GM19193 (cell line): Measurements from ENCODE around the gene FPGT.

Experiments
- POLR2A ChIP-seq: IDR thresholded peaks from 4 replicates; pipeline ENCODE4 v1.6.1; 2011; ENCODE audit not compliant: insufficient read depth, insufficient read length; ENCODE audit errors: extremely low read depth

Gene FPGT

GRCh38 chr1:74197657-74198552, at the start of gene FPGT, which contains the start of gene LRRIQ3:
TSS of gene FPGT (plus strand) at chr1:74198242. CDS start at chr1:74198279, 37 bp downstream.
TSS of gene LRRIQ3 (minus strand) at chr1:74198176. CDS start at chr1:74183684, 14,492 bp downstream.
- TF ChIP-seq POLR2A: peak; percentile 80

GRCh38 chr1:74160046-74160445, 38.0 kb upstream of the FPGT start:
- TF ChIP-seq POLR2A: no peak

GRCh38 chr1:74161497-74161896, 36.5 kb upstream of the FPGT start:
- TF ChIP-seq POLR2A: no peak

- TF ChIP-seq POLR2A: no peak
These were observed 35.7 kb upstream of the FPGT start for GRCh38 chr1:74162333-74162732.

- no peak for TF ChIP-seq POLR2A
These were observed 17.6 kb upstream of the FPGT start for GRCh38 chr1:74180490-74180889.

GRCh38 chr1:74193908-74194307, 4.1 kb upstream of the FPGT start:
- TF ChIP-seq POLR2A: no peak

- TF ChIP-seq POLR2A: no peak
These were observed 2.7 kb upstream of the FPGT start for GRCh38 chr1:74195339-74195738.

GRCh38 chr1:74197255-74197654, 787 bp upstream of the FPGT start:
- no peak for TF ChIP-seq POLR2A

- TF ChIP-seq POLR2A: no peak
These were observed 1.5 kb downstream of the FPGT start for GRCh38 chr1:74199504-74199903.

GRCh38 chr1:74205266-74205665, 7.2 kb downstream of the FPGT start:
- TF ChIP-seq POLR2A: no peak

GRCh38 chr1:74215229-74215628, 17.2 kb downstream of the FPGT start:
- no peak for TF ChIP-seq POLR2A

GRCh38 chr1:74222701-74223100, 24.7 kb downstream of the FPGT start:
- no peak for TF ChIP-seq POLR2A

- no peak for TF ChIP-seq POLR2A
These were observed 25.4 kb downstream of the FPGT start for GRCh38 chr1:74223453-74223852.

GRCh38 chr1:74235153-74235552, 37.1 kb downstream of the FPGT start, which contains the start of gene TNNI3K:
TSS of gene TNNI3K (plus strand) at chr1:74235387. CDS start at chr1:74235452, 65 bp downstream.
- TF ChIP-seq POLR2A: no peak

GRCh38 chr1:74236440-74236839, 38.4 kb downstream of the FPGT start:
- TF ChIP-seq POLR2A: no peak

- TF ChIP-seq POLR2A: no peak
These were observed 39.0 kb downstream of the FPGT start for GRCh38 chr1:74237035-74237434.
